GM18508 (cell line): Measurements from ENCODE around the gene CDHR5.
"Not testable (repeated sequence)": the region's sequence is repeated elsewhere in the genome, so short reads cannot be mapped to it uniquely, and the experiment has no call there.

Experiments
- ATAC-seq: cut with Tn5 transposase; IDR thresholded peaks from one replicate; pipeline ENCODE4 v1.9.1; 2021; ENCODE audit warnings: moderate number of reproducible peaks; ENCODE audit not compliant: insufficient read depth, unreplicated experiment

Gene CDHR5

GRCh38 chr11:647672-648158 lies 23.0 kb upstream of the CDHR5 start:
- not testable (repeated sequence) for ATAC-seq

GRCh38 chr11:646214-646613 lies 21.5 kb upstream of the CDHR5 start:
- no peak for ATAC-seq

- no peak for ATAC-seq
Observed at GRCh38 chr11:645536-645935, 20.8 kb upstream of the CDHR5 start.

- ATAC-seq: no peak
Observed at GRCh38 chr11:643849-644738, 19.3 kb upstream of the CDHR5 start.

GRCh38 chr11:643366-643765 lies 18.6 kb upstream of the CDHR5 start:
- ATAC-seq: no peak

- ATAC-seq: no peak
Observed at GRCh38 chr11:641806-642370, 17.1 kb upstream of the CDHR5 start.

GRCh38 chr11:640021-640706 lies 15.4 kb upstream of the CDHR5 start:
- ATAC-seq: no peak

GRCh38 chr11:639332-639955 lies 14.7 kb upstream of the CDHR5 start:
- no peak for ATAC-seq

GRCh38 chr11:638631-639331 lies 14.0 kb upstream of the CDHR5 start:
- ATAC-seq: no peak

- ATAC-seq: no peak
Observed at GRCh38 chr11:637593-638521, 13.1 kb upstream of the CDHR5 start.

GRCh38 chr11:637333-637592 lies 12.5 kb upstream of the CDHR5 start:
- no peak for ATAC-seq

- no peak for ATAC-seq
Observed at GRCh38 chr11:636511-637332, 12.0 kb upstream of the CDHR5 start, which contains the start of gene DRD4. Gene DRD4 (plus strand): TSS chr11:637269. CDS start chr11:637305, 36 bp downstream.

- ATAC-seq: no peak
Observed at GRCh38 chr11:635945-636510, 11.3 kb upstream of the CDHR5 start.

- no peak for ATAC-seq
Observed at GRCh38 chr11:630871-631270, 6.1 kb upstream of the CDHR5 start.

- ATAC-seq: no peak
Observed at GRCh38 chr11:629237-629583, 4.5 kb upstream of the CDHR5 start.

GRCh38 chr11:628056-628455 lies 3.3 kb upstream of the CDHR5 start:
- no peak for ATAC-seq

- ATAC-seq: no peak
Observed at GRCh38 chr11:627308-627576, 2.5 kb upstream of the CDHR5 start.

GRCh38 chr11:626475-627307 lies 1.9 kb upstream of the CDHR5 start, which contains the start of gene SCT:
Gene SCT (minus strand): TSS chr11:627181. CDS start chr11:627143, 38 bp downstream.
- ATAC-seq: no peak
